Stomach (tissue), 19 donors: ENCODE data around the gene ILF2. TPM values are rescaled to one million over a fixed set of nuclear protein-coding genes. Genes with fewer than 3 reads are reported as not detected.
"Not testable (repeated sequence)": the region's sequence is repeated elsewhere in the genome, so short reads cannot be mapped to it uniquely, and the experiment has no call there.

Experiments used
- DNase-seq, 2 donors: peaks; one replicate each; pipeline versions ENCODE4 v3.0.0 to v3.0.0-alpha.2; 2013 to 2019
- H3K27ac ChIP-seq, 5 donors: fragments of 200-600 bp in 4 of 5; sonication (generic) in 4 of 5; one replicate each; pipeline ENCODE4 v1.5.1; 2013 to 2019; ENCODE audit warnings: mild to moderate bottlenecking in 1 of 5, moderate library complexity in 1 of 5
- H3K27me3 ChIP-seq, 3 donors: fragments of 200-600 bp; sonication (generic); one replicate each; pipeline ENCODE4 v1.5.1; 2017 to 2019; ENCODE audit warnings: mixed run types in 1 of 3
- H3K36me3 ChIP-seq, 4 donors: fragments of 200-600 bp; sonication (generic); 1 replicate in 3 of 4; 2 replicates in 1 of 4; pipeline ENCODE4 v1.5.1; 2016 to 2019
- H3K4me1 ChIP-seq, 4 donors: fragments of 200-600 bp; sonication (generic); one replicate each; pipeline ENCODE4 v1.5.1; 2016 to 2019
- H3K4me3 ChIP-seq, 4 donors: fragments of 200-600 bp; sonication (generic) in 3 of 4; one replicate each; pipeline ENCODE4 v1.5.1; 2016 to 2019; ENCODE audit warnings: mild to moderate bottlenecking in 1 of 4
- H3K9me3 ChIP-seq, 4 donors: fragments of 200-600 bp; sonication (generic); one replicate each; pipeline ENCODE4 v1.5.1; 2016 to 2019
- CTCF ChIP-seq, 7 experiments: fragments of 450-650 bp in 4 of 7; fragments of 200-600 bp in 3 of 7; sonication (generic) in 3 of 7; IDR thresholded peaks; one replicate each; pipeline ENCODE4 v1.5.1; 2016 to 2019; ENCODE audit warnings: antibody characterized with exemption in 7 of 7, control low read depth in 2 of 7, mild to moderate bottlenecking in 1 of 7
- EP300 ChIP-seq: sonication (generic); formaldehyde crosslinking; IDR thresholded peaks from one replicate; pipeline ENCODE4 v1.6.1; 2017; ENCODE audit warnings: antibody characterized with exemption
- POLR2A ChIP-seq, 4 donors: fragments of 450-650 bp; IDR thresholded peaks; one replicate each; pipeline ENCODE4 v1.6.1; 2016; ENCODE audit warnings: antibody characterized with exemption in 4 of 4, control low read depth in 2 of 4, mild to moderate bottlenecking in 1 of 4, moderate library complexity in 1 of 4
- POLR2AphosphoS5 ChIP-seq, 3 donors: sonication (generic); formaldehyde crosslinking; IDR thresholded peaks; one replicate each; pipeline ENCODE4 v1.6.1; 2016; ENCODE audit warnings: antibody characterized with exemption in 3 of 3
- WGBS, 5 donors: extraction: QIAGEN DNeasy Blood & Tissue Kit in 3 of 5; methylation state at CpG; one replicate each; pipeline versions ENCODE4 v1.1.5 to v1.1.7; 2013 to 2018; 5-methylcytosine and 5-hydroxymethylcytosine counted together
- intact Hi-C: fragments of 100-400 bp; cut with DNase I; formaldehyde crosslinking; loops from one replicate; pipeline ENCODE4 v1.15.1; 2023; ENCODE audit warnings: low total_unique reads
- long read RNA-seq, 10 donors: transcript quantifications; one replicate each; lab custom pipeline, GENCODE V29; 2026
- polyA plus RNA-seq, 3 donors: library from polyadenylated mRNA; stranded (reverse); fragments of 200-250 nt; gene quantifications; one replicate each; pipeline ENCODE4 v1.2.3, GENCODE V29; 2013
- total RNA-seq, 5 donors: library from RNA; depleted of rRNA; stranded (reverse); fragments of >200 nt; gene quantifications; one replicate each; pipeline versions ENCODE4 v1.1.0 to v1.2.3, GENCODE V29; 2014 to 2016
- donor health status: healthy with polysubstance abuse.
- donor health status: Bipolar disorder and iron deficiency.
- donor health status: healthy.

ILF2 gene
- total RNA-seq (100 to 1,000 TPM in 1 of 5 donors, 10 to 100 TPM in 4; 17.1 to 138 (median 41.5) TPM), polyA plus RNA-seq (100 to 1,000 TPM in 1 of 3 donors, 10 to 100 TPM in 2; 49.1 to 103 (median 98.9) TPM)
- long read RNA-seq, donor 1, transcript ILF2-201 (14 exons, 1,659 nt): major isoform, 13 of 41 reads
- long read RNA-seq, donor 1, partial matches to known transcripts: 28 of 41 reads
- long read RNA-seq, donor 1, other reads (novel, unspliced or antisense): 0 of 41 reads
- long read RNA-seq, donor 2, transcript ILF2-201 (14 exons, 1,659 nt): major isoform, 37 of 68 reads
- long read RNA-seq, donor 2, partial matches to known transcripts: 29 of 68 reads
- long read RNA-seq, donor 2, other reads (novel, unspliced or antisense): 0 of 68 reads
- long read RNA-seq, donor 3, transcript ILF2-201 (14 exons, 1,659 nt): major isoform, 19 of 33 reads
- long read RNA-seq, donor 3, partial matches to known transcripts: 14 of 33 reads
- long read RNA-seq, donor 3, other reads (novel, unspliced or antisense): 0 of 33 reads
- long read RNA-seq, donor 4, partial matches to known transcripts: 0 of 2 reads
- long read RNA-seq, donor 4, other reads (novel, unspliced or antisense): 0 of 2 reads
- long read RNA-seq, donor 5, transcript ILF2-201 (14 exons, 1,659 nt): major isoform, 36 of 51 reads
- long read RNA-seq, donor 5, partial matches to known transcripts: 14 of 51 reads
- long read RNA-seq, donor 5, other reads (novel, unspliced or antisense): 0 of 51 reads
- long read RNA-seq, donor 6: 0 reads
- long read RNA-seq, donor 7, transcript ILF2-201 (14 exons, 1,659 nt): major isoform, 33 of 150 reads
- long read RNA-seq, donor 7, partial matches to known transcripts: 78 of 150 reads
- long read RNA-seq, donor 7, other reads (novel, unspliced or antisense): 39 of 150 reads
- long read RNA-seq, donor 8, transcript ILF2-201 (14 exons, 1,659 nt): major isoform, 35 of 59 reads
- long read RNA-seq, donor 8, partial matches to known transcripts: 21 of 59 reads
- long read RNA-seq, donor 8, other reads (novel, unspliced or antisense): 0 of 59 reads
- long read RNA-seq, donor 9, transcript ILF2-201 (14 exons, 1,659 nt): major isoform, 34 of 115 reads
- long read RNA-seq, donor 9, partial matches to known transcripts: 61 of 115 reads
- long read RNA-seq, donor 9, other reads (novel, unspliced or antisense): 20 of 115 reads
- long read RNA-seq, donor 10, transcript ILF2-201 (14 exons, 1,659 nt): major isoform, 14 of 33 reads
- long read RNA-seq, donor 10, partial matches to known transcripts: 18 of 33 reads
- long read RNA-seq, donor 10, other reads (novel, unspliced or antisense): 0 of 33 reads

GRCh38 chr1:153670859-153671627, at the start of gene ILF2:
Gene ILF2, minus strand, starts transcription at chr1:153670993. Its CDS starts 71 bp downstream, at chr1:153670922.
- Histone ChIP-seq H3K4me1 (peaks cover 21 to 33% (median 29%) of the 10 kb centered on the region in 4 donors), H3K36me3 (peaks cover 29 to 36% (median 34%) of the 10 kb centered on the region in 4 donors), H3K9me3 (no peaks in the 10 kb centered on the region), H3K27ac (peak within 1 kb of the TSS; percentile 90 to 92 (median 91)), H3K4me3 (peak within 1 kb of the TSS; percentile 73 to 91 (median 82)), H3K27me3 (no peaks in the 10 kb centered on the region)
- TF ChIP-seq EP300 (no peak), POLR2A (IDR thresholded peaks at IDR 0.05) (peak in 2 of 4 donors; percentile 73 to 85), CTCF (IDR thresholded peaks at IDR 0.05) (peak in 1 of 7 experiments; percentile 13), POLR2AphosphoS5 (IDR thresholded peaks at IDR 0.05) (peak; percentile 81 to 94 (median 93))
- WGBS, 5 donors: 0 to 1% (median 0%) methylated on average over 35 of the region's 35 CpGs
- intact Hi-C loops: no loop called here
- peak; percentile 98 to 100 for DNase-seq

- H3K36me3 ChIP-seq: no peaks in the 10 kb centered on the region
- TF ChIP-seq EP300 (no peak), POLR2A (IDR thresholded peaks at IDR 0.05) (no peak), POLR2AphosphoS5 (IDR thresholded peaks at IDR 0.05) (no peak), CTCF (IDR thresholded peaks at IDR 0.05) (no peak)
- H3K27ac ChIP-seq: no peak overlapping the region
- H3K27me3 ChIP-seq: no peaks in the 10 kb centered on the region
- no peak for DNase-seq
- H3K4me1 ChIP-seq: no peaks in the 10 kb centered on the region
- H3K4me3 ChIP-seq: no peak overlapping the region
- intact Hi-C loops: no loop called here
- no peaks in the 10 kb centered on the region for H3K9me3 ChIP-seq
- WGBS, 5 donors: 67 to 89% (median 83%) methylated on average over 3 of the region's 3 CpGs
Observed at GRCh38 chr1:153717330-153717729, 46.5 kb upstream of the ILF2 start.

GRCh38 chr1:153716211-153716610, 45.4 kb upstream of the ILF2 start:
- H3K36me3 ChIP-seq, H3K27me3 ChIP-seq, H3K27ac ChIP-seq, H3K9me3 ChIP-seq, DNase-seq, H3K4me3 ChIP-seq, intact Hi-C loops, H3K4me1 ChIP-seq: not testable (repeated sequence)
- 80 to 88% (median 83%) methylated on average over 5 of the region's 5 CpGs for WGBS, 5 donors

GRCh38 chr1:153711026-153711425, 40.2 kb upstream of the ILF2 start:
- Histone ChIP-seq H3K9me3 (no peaks in the 10 kb centered on the region), H3K4me3 (no peak overlapping the region), H3K4me1 (no peaks in the 10 kb centered on the region), H3K36me3 (no peaks in the 10 kb centered on the region), H3K27me3 (no peaks in the 10 kb centered on the region), H3K27ac (no peak overlapping the region)
- intact Hi-C loops: no loop called here
- no peak for DNase-seq
- TF ChIP-seq POLR2AphosphoS5 (IDR thresholded peaks at IDR 0.05) (no peak), CTCF (IDR thresholded peaks at IDR 0.05) (no peak), EP300 (no peak), POLR2A (IDR thresholded peaks at IDR 0.05) (no peak)
- WGBS, 5 donors: 53 to 66% (median 63%) methylated on average over 7 of the region's 7 CpGs
